ENCODE measurements around the gene ABTB1.

DNA sequence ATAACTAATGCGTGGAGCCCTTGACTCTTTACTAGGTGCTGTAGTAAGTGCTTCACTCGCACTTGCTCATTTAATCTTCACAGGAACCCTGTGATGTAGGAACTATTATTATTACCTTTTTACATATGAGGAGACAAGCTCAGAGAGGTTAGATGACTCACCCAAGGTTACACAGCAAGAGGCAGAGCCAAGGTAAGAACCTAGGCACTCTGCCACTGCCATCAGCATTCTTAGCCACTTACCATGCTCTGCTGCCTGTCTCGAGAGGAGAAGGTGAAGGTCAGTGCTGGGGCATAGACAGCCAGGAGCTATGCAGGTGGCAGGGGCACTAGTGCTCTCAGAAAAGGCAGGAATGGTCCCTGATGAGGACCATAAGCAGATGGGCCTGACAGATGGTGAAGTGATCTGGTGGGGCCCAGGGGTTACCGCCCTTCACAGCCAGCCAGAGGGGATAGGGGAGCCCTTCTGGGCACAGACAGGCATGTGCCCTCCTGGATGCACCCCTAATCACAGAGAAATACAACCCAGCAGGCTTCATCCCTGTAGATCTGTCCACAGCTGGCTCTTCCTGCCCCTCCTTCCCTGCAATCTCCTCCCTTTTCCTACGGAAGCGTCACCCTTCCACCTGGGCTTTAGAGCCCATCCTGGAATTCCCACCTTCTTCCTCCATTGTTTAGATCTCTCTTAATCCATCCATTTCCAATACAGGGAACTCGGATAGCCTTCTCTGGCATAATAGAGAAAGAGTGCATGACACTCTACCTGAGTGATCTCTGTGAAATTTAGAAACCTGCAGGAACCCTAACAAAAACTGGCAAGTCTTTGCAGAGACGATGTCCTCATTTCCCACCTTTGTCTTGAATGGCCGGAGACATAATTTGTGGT lies 26.9 kb downstream of the ABTB1 start:
- TF ChIP-seq, protein P1, sequence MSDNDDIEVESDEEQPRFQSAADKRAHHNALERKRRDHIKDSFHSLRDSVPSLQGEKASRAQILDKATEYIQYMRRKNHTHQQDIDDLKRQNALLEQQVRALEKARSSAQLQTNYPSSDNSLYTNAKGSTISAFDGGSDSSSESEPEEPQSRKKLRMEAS (IDR thresholded peaks at IDR 0.05; ENCODE audit: low read depth, low read length): no peak
- TF ChIP-seq CTCF (IDR thresholded peaks at IDR 0.05; ENCODE audit: low read depth, low read length) (no peak), POLR2A (IDR thresholded peaks at IDR 0.05; ENCODE audit: extremely low read depth, insufficient read length) (no peak), MYC (IDR thresholded peaks at IDR 0.05; ENCODE audit: low read depth, low read length) (no peak)
